Measurements from ENCODE around the gene IGFLR1.

The IGFLR1 gene

DNA sequence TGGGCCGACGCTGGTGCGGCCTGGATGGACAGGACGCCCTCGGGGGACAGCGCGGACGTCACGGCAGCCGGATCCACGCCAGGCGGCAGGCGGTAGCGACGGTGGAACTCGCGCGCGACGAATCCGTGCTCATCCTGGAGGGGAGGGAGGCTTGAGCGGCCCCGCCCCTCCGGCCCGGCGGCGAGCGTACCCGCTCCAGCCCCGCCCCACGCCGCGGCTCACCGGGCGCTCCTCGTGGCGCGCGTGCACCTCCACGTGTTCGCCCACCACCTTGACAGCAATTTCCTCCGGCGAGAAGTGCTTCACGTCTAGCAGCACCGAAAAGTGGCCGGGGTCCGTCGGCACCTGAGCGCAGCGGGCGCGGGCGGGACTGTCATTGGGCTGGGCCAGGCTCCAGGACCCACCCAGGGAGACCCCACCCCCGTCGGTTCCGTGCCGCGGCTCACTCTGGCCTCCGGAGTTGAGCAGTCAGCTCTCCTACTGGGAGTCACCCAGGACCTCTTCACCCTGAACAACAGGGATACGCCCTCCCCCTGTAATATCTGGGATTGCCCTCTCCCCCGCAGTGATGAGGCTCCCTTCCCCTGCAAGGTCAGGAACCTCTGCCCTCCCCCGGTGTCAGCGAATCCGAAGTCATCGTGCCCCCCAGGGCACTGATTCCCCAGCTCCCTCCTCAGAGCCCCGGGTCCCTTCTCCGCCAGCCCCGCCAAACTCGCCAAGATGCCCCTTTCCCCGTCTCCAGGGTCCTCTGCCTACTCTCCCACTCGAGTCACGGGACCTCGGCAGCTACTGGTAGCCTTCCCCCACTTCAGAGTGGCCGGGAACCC is 13.5 kb upstream of the IGFLR1 start:
- peak; percentile 32 for DNase-seq (ENCODE audit: low read depth)

DNA sequence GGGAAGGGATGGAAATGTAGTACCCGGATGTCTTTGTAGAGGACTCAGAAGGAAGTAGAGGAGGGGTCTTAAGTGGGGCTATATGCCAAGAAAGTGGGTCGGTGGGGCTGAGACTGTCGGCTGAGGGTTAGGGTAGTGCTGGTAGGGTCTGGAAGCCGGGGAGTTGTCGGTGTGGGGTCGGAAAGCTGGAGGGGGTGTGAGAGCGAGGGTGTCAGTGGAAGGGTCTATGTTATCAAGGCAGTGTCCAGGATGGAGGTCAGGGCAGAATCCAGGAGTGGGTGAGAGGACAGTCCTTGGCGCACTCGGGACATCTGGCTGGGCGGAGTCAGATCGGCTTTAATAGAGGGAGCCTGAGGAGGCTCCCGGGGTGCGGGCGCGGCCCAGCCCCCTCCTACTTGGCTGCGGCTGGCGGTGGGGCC is 12.9 kb upstream of the IGFLR1 start:
- no peak for DNase-seq (ENCODE audit: low read depth)

DNA sequence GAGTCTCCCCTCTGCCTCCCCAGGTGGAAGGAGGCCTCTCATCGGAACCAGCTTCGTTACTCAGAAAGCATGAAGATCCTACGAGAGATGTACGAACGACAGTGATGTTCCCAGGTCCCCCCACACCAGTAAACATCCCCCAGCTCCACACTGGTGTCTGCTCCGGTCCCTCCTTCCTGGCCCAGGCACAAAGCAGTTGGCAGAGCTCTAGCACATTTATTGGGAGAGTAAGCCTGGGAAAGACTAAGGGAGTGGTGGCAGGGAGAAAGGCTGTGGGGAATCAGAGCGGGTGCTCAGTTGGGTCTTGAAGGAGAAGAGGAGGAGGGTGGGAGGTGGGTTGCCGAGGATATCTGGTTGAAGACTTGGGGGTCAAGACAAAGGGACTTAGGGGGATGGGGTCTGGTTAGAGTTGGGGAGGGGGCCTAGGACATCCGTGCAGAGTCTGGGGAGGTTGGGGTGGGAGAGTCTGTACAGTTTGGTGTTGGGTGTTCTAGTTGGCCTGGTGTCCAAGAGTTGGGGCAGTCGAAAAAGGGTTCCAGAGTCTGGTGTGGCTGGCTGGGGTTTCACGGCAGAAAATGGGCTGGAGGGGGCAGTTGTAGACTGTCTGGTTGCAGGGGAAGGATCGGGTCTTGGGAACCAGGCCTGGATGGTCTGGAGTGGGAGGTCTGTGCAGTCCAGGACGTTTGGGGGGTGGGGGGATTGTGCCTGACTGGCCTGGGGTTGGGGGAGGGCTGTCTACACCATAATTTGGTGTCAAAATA is 12.3 kb upstream of the IGFLR1 start:
- no peak for DNase-seq (ENCODE audit: low read depth)

DNA sequence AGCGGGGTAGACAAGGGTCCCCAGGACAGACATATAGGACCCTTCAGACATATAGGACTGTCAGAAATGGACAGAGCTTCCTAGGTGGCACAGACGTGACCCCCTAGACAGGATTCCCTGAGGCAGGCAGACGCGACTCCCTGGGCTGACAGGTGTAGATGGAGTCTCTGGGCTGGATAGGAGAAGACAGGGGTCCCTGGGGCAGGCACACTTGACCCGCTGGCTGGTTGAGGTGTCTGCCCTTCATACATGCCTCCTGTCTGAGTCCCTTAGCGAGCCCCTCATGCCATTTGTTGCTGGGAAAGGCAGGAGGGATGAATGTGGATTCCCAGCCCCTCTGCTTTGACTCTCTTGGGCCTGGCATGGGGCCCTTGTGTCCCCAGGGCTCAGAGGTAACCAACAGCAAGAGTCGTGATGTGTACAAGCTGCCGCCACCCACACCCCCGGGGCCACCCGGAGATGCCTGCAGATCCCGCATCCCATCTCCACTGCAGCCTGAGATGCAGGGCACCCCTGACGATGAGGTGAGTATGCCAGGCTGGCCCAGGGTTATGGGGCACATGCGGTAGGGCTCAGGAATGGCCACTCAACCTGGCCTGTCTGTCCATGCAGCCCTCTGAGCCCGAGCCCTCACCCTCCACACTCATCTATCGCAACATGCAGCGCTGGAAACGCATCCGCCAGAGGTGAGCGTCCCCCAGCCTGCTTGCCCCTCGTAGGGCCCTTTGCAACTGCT is 11.6 kb upstream of the IGFLR1 start:
- DNase-seq (ENCODE audit: low read depth), result no peak

DNA sequence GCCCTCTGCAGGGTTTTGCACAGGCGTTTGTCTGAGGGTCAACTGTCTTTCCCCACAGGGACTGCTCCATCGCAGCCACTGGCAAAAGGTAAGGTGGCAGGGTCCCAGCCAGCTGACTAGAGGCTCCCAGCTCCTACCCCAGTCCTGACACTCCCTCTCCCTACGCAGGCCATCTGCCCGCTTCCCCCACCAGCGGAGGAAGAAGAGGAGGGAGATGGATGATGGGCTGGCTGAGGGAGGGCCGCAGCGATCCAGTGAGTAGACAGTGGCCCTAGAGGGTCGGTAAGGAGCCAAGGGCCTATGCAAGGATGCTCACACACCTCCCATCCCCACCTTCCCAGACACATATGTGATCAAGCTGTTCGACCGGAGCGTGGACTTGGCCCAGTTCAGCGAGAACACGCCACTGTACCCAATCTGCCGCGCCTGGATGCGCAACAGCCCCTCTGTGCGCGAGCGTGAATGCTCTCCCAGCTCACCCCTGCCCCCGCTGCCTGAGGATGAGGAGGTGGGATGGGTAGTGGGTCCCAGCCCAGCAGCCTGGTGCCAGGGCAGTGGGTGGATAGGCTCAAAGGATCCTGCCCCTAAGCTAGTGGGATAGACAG is 10.6 kb upstream of the IGFLR1 start:
- DNase-seq (ENCODE audit: low read depth), result no peak

DNA sequence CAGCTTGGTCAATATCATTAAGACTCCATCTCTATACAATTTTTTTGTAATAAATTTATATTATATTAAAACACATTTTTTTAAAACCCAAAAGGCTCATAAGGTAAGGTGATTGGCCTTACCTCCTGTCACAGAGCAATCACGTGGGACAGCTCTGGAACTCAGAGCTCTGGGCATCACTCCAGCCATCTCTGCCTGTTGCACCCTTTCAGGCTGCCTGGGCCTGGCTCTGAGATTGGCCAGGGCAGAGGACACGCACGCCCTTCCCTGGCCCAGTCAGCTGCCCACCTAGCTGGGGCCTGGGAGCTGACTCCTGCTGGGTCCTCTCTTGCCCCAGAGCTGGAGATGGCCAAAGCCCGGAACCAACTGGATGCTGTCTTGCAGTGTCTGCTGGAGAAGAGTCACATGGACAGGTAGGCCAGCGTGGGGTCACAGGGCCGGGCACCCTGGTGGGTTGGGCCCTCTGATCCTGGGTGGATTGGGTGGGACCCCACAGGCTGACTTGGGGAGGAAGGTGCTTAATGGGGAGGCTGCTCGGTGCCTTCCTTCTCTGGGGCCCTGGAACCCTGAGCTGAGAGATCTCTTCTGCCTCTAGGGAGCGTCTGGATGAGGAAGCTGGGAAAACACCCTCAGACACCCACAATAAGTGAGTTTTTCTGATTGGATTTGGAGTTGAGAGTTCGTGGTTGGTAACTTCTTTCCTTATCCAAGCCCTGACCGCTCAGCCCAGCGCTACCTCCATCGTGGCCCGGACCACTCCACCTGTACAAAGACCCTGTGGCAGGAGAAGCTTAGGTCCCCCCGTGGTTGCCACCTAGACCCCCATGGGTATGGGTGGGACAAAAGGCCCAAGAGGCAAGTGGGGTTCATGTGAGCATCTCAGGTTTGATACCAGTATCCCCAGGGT is 9.8 kb upstream of the IGFLR1 start:
- no peak for DNase-seq (ENCODE audit: low read depth)

DNA sequence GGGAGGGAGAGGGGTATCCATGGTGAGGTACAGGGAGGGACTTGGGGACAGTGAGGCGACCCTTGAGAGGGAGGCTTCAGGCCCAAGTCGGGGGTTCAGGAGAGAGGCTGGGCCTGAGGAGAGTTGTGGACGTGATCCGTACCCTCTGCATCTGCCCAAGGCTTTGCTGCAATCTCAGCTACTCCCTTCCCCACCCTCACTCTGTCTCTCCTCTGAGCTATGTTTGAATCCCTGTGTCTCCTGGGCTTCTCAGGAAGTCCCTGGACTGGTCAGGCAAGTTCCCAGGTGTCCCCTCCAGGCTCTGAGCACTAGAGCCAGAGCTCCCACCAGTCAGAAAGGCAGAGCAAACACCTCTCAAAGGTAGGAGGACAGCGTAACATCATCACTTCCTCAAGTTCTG is 7.9 kb upstream of the IGFLR1 start:
- DNase-seq (ENCODE audit: low read depth), result no peak

DNA sequence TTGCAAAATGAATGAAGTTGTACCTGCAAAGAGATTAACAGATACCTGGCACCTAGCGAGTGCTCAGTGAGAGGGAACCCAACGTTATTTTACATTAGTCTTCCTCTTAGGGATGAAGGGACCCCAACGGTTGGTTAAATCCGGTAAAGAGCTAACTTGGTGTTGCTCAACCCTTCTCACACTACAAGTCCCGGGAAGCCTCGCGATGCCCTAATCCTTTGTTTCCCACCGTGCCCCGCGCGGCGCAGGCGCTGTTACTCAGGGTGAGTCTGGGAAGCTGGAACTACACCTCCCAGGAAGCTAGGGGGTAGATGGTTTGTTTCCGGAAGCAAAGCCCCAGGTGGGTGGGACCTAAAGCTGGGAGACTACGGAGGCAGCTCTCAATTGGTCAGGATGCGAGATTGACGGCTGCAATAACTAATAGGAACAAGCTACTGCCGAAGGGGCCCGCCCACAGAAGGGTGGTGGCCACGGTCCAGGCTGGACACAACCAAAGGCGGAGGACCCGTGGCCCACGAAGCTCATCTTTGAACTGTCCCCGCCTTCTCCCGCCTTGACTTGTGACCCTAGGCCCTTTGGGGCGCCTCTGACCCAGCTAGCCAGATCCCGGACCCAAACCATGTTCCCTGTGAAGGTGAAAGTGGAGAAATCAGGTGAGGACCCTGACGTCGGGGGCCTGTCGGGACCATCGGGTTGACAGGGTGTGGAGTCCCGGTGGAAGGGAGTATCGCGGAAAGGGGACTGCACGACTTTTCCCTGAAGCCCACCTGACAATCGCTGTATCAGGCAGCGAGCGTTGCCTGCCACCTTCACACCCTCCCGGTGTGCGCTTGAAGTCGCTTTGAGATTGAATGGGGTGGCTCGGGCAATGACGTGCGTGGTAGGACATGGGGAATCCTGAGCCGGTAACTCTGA is 6.1 kb upstream of the IGFLR1 start, which contains the start of gene LIN37:
Gene LIN37 (plus strand): TSS at position 471 of the 915 bp plus-strand sequence. CDS start 149 bp downstream, at position 620.
- peak; percentile 99 for DNase-seq (ENCODE audit: low read depth)

DNA sequence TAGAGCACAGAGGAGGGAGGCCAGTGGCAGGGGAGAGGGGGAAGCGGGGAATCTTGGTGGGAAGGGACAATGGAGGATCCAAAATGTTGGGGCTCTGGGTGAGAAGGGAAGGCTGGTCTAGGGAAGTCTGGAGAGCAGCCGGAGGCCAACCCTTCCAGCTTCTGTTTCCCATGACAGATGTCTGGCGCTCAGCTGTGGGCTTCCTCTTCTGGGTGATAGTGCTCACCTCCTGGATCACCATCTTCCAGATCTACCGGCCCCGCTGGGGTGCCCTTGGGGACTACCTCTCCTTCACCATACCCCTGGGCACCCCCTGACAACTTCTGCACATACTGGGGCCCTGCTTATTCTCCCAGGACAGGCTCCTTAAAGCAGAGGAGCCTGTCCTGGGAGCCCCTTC is 4.3 kb upstream of the IGFLR1 start:
- DNase-seq (ENCODE audit: low read depth), result no peak

DNA sequence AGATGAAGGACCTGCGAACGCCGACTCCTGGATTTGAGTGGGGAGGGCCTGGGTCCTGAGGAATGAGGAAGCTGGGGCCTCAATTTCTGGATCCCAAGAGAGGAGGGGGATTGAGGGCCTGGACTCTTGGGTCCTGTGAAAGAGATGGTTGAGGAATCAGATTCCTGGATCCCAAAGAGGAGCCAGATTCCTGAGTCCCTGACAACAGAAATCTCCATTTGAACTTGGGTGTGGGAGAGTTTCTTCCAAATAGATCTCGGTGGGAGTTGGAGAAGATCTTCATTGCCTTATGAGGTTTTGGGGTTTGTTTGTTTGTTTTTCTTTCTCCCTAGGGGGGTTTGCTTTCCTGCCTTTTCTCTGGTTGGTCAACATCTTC is 3.8 kb upstream of the IGFLR1 start:
- no peak for DNase-seq (ENCODE audit: low read depth)

DNA sequence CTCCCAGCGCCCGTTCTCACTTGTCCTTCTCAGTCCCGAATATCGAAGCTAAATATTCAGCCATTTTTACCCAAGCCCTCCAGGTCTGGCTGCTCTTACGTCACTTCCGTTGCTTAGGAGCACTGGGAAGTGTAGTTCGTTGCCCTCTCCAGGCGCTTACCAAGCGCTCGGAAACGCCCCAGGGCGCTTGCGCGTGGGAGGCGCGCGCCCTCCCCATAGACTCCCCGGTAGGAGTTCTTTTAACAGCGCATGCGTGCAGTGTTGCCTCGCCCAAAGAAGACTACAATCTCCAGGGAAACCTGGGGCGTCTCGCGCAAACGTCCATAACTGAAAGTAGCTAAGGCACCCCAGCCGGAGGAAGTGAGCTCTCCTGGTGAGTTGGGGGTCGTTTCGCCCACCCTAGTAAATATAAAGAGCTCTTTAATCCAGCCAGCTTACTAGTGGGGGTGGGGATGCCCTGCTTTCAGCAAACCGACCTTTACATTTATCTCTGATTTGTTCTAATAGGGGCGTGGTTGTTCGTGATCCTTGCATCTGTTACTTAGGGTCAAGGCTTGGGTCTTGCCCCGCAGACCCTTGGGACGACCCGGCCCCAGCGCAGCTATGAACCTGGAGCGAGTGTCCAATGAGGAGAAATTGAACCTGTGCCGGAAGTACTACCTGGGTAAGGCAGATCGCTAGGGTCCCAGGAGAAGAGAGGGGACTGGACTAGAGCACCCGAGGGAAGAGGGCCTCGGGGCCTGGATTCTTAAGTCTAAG is 3.3 kb upstream of the IGFLR1 start, which contains the start of the genes PSENEN and U2AF1L4:
Gene PSENEN (plus strand): TSS at position 324 of the 759 bp plus-strand sequence. CDS start 280 bp downstream, at position 604.
Gene U2AF1L4 (minus strand): TSS at position 91 of the 759 bp plus-strand sequence. CDS start 27 bp downstream, at position 64.
- DNase-seq (ENCODE audit: low read depth), result peak; percentile 98

DNA sequence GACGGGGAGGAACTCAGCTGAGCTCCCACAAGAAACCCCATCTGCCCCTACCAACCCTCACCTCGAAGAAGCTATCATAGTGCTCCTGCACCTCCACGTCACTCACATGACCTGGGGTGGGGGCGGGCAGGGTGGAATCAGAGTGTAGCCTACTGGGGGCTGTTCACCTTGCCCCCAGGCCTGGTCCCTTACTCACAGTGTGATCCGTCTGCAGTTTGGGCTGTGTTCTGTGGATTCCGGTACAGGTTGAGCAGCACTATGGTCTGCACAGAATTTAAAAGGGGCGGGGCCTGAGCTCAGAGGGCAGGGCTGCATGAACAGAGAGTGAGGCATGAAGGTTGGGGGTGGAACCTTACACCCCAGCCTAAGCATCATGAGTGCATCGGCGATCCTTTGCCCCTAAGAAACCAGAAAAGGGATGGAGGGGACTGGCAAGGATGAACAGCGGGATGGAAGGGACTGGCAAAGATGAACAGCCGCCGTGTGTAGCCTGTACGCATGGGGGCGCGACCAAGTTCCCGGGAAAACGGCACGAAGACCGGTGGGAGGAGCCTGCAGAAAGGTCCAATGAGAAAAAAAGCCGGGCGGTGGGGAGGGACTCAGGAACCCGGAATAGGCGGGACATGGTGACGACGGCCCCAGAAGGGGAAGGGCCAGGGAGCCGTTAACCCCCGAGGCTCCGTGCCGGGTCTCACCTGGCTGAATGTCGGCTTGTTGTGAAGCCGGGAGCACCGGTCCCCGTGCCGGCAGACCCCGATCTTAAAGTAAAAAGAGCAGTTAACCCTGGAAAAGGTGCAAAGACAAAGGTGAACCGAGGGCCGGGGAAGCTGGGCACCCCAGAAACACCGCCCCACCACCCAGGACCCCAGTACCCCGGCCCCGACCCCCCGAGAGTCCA is 2.4 kb upstream of the IGFLR1 start:
- DNase-seq (ENCODE audit: low read depth), result peak; percentile 98

DNA sequence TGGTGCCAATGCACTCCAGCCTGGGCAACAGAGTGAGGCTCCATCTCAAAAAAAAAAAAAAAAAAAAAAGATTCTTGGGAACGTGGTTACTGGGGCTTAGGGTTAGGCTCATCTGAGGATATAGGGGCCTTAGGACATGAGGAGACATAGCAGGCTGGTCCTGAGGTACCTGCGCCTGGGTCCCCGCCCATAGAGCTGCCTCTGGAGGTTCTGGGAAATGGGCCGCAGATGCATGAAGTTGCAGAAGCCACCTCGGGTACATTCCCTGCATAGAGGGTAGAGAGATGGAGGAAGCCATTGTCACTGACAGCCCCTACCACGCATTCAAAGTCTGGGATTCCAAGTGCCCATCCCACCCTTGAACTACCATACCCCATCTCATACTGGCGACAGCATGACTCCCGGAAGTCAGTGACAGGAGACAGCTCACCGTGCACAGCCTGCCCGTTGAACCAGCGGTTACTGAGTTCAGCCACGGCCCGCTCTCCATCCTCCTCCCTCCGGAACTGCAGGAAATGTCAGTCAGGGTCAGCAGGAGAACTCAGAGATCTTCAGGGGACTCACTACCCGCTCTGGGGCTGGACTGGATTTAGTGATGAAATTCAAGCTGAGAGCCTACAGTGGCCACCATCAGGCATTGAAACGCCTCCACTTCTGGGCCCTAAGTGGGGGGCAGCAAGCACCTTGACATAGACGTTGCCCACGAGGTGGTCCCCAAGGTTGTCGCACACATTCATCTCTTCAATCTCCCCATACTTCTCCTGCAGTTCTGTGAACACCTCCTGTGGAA is 1.6 kb upstream of the IGFLR1 start:
- DNase-seq (ENCODE audit: low read depth), result no peak

DNA sequence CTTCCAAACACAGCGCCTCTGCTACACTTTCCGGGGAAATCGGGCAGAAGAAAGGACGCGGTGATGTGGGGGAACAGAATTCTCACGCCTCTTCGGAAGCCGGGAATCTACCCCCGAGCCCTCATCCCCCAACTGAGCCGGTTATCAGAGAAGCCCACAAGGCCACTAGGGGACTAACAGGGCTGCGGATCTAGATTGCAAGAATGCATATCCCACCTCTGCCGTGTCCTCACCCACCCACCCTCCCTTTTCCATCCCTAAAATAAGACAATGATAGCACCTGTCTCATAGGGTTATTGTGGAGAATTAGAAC is 1.1 kb downstream of the IGFLR1 start:
- DNase-seq (ENCODE audit: low read depth), result no peak

DNA sequence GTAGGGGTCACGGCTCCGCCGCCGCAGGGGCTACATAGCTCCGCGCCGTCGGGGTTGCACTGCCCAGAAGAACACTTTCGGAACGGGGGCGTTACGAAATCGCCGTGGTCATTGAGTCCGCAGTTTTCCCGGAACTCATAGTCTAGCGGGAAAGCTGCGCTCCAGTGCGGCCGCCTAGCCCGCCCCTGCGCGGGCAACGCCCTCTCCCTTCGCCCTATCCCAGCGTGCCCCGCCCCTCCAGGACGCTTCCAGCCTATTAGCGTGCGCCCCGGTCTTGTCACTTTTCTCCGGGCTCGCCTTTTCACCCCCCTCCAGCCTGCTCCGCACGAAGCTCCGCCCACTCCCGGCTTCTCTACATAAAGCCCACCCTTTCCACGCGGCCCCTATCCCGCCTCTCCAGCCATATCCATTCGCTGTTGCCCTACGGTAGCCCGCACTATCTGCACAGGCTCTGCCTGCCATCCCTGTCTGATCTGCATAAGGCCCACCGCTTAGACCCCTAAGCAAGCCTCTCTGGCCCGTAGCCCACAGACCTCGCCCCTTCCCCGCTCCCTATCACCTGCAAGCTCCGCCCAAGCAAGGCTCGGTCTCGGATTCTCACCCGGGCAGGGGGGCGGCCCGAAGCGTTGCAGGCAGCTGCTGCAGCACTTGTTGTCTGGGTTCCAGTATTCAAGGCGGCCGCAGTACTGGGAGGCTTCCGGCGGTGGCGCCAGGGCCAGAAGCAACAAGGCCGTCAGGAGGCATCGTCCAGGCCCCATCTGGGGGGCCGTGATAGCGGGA is 1.6 kb downstream of the IGFLR1 start:
- DNase-seq (ENCODE audit: low read depth), result peak; percentile 98

DNA sequence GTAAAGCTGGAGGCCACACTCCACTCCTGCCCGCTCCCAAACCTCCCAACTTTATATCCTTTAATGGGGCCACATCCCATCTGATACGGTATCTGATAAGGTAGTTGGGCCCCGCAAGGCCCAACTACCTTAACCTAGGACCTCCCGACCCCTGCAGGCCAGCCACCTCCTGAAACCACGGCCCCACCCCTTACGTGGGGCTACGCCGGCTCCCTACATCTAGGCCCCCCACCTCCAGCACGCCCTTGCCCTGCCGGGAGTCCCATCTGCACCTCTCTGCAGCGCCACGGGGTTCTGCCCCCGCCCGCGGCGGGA is 2.2 kb downstream of the IGFLR1 start:
- DNase-seq (ENCODE audit: low read depth), result no peak
